GM18873 (cell line): Measurements from ENCODE around the gene GMPPA.

ENCODE experiments used
- ATAC-seq: cut with Tn5 transposase; IDR thresholded peaks from one replicate; pipeline ENCODE4 v1.9.1; 2021; ENCODE audit warnings: mild to moderate bottlenecking, moderate library complexity, moderate number of reproducible peaks; ENCODE audit not compliant: unreplicated experiment, low FRiP score

GMPPA gene

GRCh38 chr2:219499555-219499954 lies 864 bp downstream of the GMPPA start:
- no peak for ATAC-seq

- no peak for ATAC-seq
Observed at GRCh38 chr2:219500135-219500534, 1.4 kb downstream of the GMPPA start.

GRCh38 chr2:219501849-219502248 lies 3.2 kb downstream of the GMPPA start:
- ATAC-seq: no peak

GRCh38 chr2:219502618-219503017 lies 3.9 kb downstream of the GMPPA start:
- no peak for ATAC-seq

GRCh38 chr2:219505585-219505984 lies 6.9 kb downstream of the GMPPA start:
- no peak for ATAC-seq

GRCh38 chr2:219506153-219506801 lies 7.6 kb downstream of the GMPPA start:
- ATAC-seq: no peak

- ATAC-seq: no peak
Observed at GRCh38 chr2:219506802-219507526, 8.3 kb downstream of the GMPPA start.

GRCh38 chr2:219507581-219508443 lies 9.1 kb downstream of the GMPPA start:
- no peak for ATAC-seq

GRCh38 chr2:219508444-219508734 lies 9.7 kb downstream of the GMPPA start:
- no peak for ATAC-seq

- no peak for ATAC-seq
Observed at GRCh38 chr2:219508971-219509779, 10.5 kb downstream of the GMPPA start.

- no peak for ATAC-seq
Observed at GRCh38 chr2:219509780-219510511, 11.3 kb downstream of the GMPPA start.

GRCh38 chr2:219510512-219511135 lies 11.9 kb downstream of the GMPPA start:
- no peak for ATAC-seq

- no peak for ATAC-seq
Observed at GRCh38 chr2:219511547-219512325, 13.0 kb downstream of the GMPPA start.

- no peak for ATAC-seq
Observed at GRCh38 chr2:219512524-219513216, 14.0 kb downstream of the GMPPA start.

GRCh38 chr2:219513787-219514186 lies 15.1 kb downstream of the GMPPA start:
- no peak for ATAC-seq

GRCh38 chr2:219514196-219514761 lies 15.6 kb downstream of the GMPPA start, which contains the start of gene ASIC4:
ASIC4 (plus strand) TSS chr2:219514482; CDS start chr2:219514725, 243 bp downstream.
- ATAC-seq: no peak

- ATAC-seq: no peak
Observed at GRCh38 chr2:219514836-219515235, 16.1 kb downstream of the GMPPA start.
